Prostate gland (tissue), 2 donors: ENCODE results near the gene ABI1. TPM values are rescaled to one million over a fixed set of nuclear protein-coding genes. Genes with fewer than 3 reads are reported as not detected.

Source experiments
- DNase-seq: peaks from one replicate; pipeline ENCODE4 v3.0.0-alpha.2; 2019; ENCODE audit warnings: low spot score
- H3K27ac ChIP-seq, 2 donors: fragments of 200-600 bp; sonication (generic); 2 replicates each; pipeline ENCODE4 v1.5.1; 2017 to 2019
- H3K27me3 ChIP-seq: fragments of 200-600 bp; sonication (generic); replicated peaks from 2 replicates; pipeline ENCODE4 v1.5.1; 2019; ENCODE audit not compliant: insufficient read depth
- H3K36me3 ChIP-seq, 2 donors: fragments of 200-600 bp; sonication (generic); 1 replicate in 1 of 2; 2 replicates in 1 of 2; pipeline versions ENCODE4 v1.5.1 to v1.8.1; 2017 to 2019
- H3K4me1 ChIP-seq: fragments of 200-600 bp; sonication (generic); replicated peaks from 2 replicates; pipeline ENCODE4 v1.5.1; 2019
- H3K4me3 ChIP-seq, 2 donors: fragments of 200-600 bp; sonication (generic); 2 replicates each; pipeline ENCODE4 v1.5.1; 2017 to 2019
- H3K9me3 ChIP-seq: fragments of 200-600 bp; sonication (generic); 2 replicates; pipeline ENCODE4 v1.5.1; 2017
- POLR2A ChIP-seq: fragments of 450-650 bp; IDR thresholded peaks from one replicate; pipeline ENCODE4 v1.6.1; 2016; ENCODE audit warnings: antibody characterized with exemption, mild to moderate bottlenecking
- POLR2AphosphoS5 ChIP-seq: sonication (generic); formaldehyde crosslinking; IDR thresholded peaks from one replicate; pipeline ENCODE4 v1.6.1; 2017; ENCODE audit warnings: antibody characterized with exemption
- WGBS: methylation state at CpG from one replicate; pipeline ENCODE4 v1.1.5; 2018; 5-methylcytosine and 5-hydroxymethylcytosine counted together
- intact Hi-C: fragments of 100-400 bp; cut with DNase I; formaldehyde crosslinking; loops from one replicate; pipeline ENCODE4 v1.14.2; 2022
- total RNA-seq, 2 donors: library from RNA; depleted of rRNA; stranded (reverse); fragments of >200 nt; gene quantifications; one replicate each; pipeline ENCODE4 v1.1.0, GENCODE V29; 2016
- TF ChIP-seq, protein P1 (sequence below), 4 experiments: fragments of 200-600 bp in 2 of 4; fragments of 450-650 bp in 2 of 4; sonication (generic) in 2 of 4; IDR thresholded peaks; 1 replicate in 3 of 4; 2 replicates in 1 of 4; pipeline ENCODE4 v1.5.1; 2016 to 2019; ENCODE audit warnings: antibody characterized with exemption in 4 of 4, mild to moderate bottlenecking in 2 of 4, moderate library complexity in 2 of 4

ABI1 gene
- total RNA-seq, 2 donors from 2014 or later = 37.8 to 60.6 TPM

DNA sequence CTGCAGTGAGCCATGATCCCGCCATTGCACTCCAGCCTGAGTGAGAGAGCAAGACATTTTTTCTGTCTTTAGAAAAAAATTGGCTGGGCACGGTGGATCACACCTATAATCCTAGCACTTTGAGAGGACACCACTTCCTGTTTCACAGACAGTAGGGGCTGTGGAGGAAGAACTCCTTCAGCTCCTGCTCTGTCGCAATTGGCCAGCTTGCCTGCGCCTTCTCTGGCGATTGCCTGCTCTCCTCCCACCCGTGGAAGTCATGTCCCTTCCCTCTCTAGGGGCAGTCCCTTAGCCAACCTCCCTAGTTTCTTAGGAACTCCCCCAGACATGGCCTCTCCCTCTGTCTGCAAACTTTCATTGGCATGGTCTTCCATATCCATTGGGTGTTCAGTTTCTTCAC lies 154.6 kb downstream of the ABI1 start:
- Histone ChIP-seq H3K27me3 (no peaks in the 10 kb centered on the region), H3K27ac (no peak overlapping the region), H3K4me1 (no peaks in the 10 kb centered on the region), H3K4me3 (no peak overlapping the region), H3K9me3 (no peaks in the 10 kb centered on the region), H3K36me3 (no peaks in the 10 kb centered on the region)
- TF ChIP-seq, protein P1, sequence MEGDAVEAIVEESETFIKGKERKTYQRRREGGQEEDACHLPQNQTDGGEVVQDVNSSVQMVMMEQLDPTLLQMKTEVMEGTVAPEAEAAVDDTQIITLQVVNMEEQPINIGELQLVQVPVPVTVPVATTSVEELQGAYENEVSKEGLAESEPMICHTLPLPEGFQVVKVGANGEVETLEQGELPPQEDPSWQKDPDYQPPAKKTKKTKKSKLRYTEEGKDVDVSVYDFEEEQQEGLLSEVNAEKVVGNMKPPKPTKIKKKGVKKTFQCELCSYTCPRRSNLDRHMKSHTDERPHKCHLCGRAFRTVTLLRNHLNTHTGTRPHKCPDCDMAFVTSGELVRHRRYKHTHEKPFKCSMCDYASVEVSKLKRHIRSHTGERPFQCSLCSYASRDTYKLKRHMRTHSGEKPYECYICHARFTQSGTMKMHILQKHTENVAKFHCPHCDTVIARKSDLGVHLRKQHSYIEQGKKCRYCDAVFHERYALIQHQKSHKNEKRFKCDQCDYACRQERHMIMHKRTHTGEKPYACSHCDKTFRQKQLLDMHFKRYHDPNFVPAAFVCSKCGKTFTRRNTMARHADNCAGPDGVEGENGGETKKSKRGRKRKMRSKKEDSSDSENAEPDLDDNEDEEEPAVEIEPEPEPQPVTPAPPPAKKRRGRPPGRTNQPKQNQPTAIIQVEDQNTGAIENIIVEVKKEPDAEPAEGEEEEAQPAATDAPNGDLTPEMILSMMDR (IDR thresholded peaks at IDR 0.05) = no peak
- no peak for TF ChIP-seq POLR2A
- no peak for TF ChIP-seq POLR2AphosphoS5
- no peak for DNase-seq
- 79% methylated on average over 6 of the region's 6 CpGs for WGBS
- intact Hi-C loops = no loop called here

DNA sequence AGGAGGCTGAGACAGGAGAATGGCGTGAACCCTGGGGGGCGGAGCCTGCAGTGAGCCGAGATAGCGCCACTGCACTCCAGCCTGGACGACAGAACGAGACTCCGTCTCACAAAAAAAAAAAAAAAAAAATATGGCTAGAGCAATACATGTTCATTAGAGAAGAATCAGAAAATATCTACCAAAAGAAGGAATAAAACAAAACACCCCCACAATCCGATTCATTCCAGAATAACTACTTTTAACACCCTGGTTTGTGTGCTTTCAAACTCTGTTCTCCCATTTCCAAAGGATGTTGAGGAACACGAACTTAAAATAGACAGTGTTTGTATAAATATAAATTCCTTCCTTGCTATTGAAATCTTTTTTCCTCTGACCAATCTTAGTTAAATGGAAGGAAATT lies 156.8 kb downstream of the ABI1 start:
- intact Hi-C loops = no loop called here
- Histone ChIP-seq H3K27me3 (no peaks in the 10 kb centered on the region), H3K36me3 (no peaks in the 10 kb centered on the region), H3K27ac (no peak overlapping the region), H3K4me3 (no peak overlapping the region), H3K4me1 (no peaks in the 10 kb centered on the region), H3K9me3 (no peaks in the 10 kb centered on the region)
- TF ChIP-seq POLR2AphosphoS5 (no peak), POLR2A (no peak)
- TF ChIP-seq, protein P1 (IDR thresholded peaks at IDR 0.05) = no peak
- 92% methylated on average over 9 of the region's 9 CpGs for WGBS
- no peak for DNase-seq

DNA sequence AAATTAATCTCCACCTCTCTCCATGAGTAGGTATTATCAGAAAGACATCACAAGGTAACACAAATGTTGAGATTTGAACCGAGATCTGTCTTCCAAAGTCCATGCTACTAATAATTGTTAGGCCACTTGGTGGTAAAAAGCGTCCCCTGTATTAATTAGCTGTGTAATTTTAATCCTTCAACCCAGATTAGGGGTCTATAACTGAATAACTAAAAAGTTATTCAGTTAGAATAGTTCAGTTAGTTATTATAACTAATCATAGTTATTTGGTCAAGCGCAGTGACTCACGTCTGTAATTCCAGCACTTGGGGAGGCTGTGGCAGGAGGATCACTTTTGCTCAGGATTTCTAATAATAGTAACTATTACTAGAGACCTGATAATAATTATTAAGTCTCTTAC lies 157.7 kb downstream of the ABI1 start:
- no peak for DNase-seq
- Histone ChIP-seq H3K36me3 (no peaks in the 10 kb centered on the region), H3K9me3 (no peaks in the 10 kb centered on the region), H3K27ac (no peak overlapping the region), H3K4me1 (peaks cover 4% of the 10 kb centered on the region), H3K4me3 (no peak overlapping the region), H3K27me3 (no peaks in the 10 kb centered on the region)
- TF ChIP-seq, protein P1 (IDR thresholded peaks at IDR 0.05) = no peak
- TF ChIP-seq POLR2AphosphoS5 (no peak), POLR2A (no peak)
- 95% methylated on average over 4 of the region's 4 CpGs for WGBS
- intact Hi-C loops = no loop called here

DNA sequence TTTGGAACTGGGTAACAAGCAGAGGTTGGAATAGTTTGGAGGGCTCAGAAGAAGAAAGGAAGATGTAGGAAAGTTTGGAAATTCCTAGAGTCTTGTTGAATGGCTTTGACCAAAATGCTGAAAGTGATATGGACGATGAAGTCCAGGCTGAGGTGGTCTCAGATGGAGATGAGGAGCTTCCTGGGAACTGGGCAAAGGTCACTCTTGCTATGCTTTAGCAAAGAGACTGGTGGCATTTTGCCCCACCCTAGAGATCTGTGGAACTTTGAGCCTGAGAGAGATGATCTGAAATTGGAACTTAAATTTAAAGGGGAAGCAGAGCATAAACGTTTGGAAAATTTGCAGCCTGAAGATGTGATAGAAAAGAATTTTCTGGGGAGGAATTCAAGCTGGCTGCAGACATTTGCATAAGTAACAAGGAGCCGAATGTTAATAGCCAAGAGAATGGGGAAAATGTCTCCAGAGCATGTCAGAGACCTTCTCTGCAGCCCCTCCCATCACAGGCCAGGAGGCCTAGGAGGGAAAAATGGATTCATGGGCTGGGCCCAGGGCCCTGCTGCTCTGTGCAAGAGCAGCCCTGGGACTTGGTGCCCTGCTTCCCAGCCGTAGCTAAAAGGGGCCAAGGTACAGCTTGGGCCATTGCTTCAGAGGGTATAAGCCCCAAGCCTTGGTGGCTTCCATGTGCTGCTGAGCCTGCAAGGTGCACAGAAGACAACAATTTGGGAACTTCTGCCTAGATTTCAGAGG lies 159.7 kb downstream of the ABI1 start:
- TF ChIP-seq POLR2A = no peak
- TF ChIP-seq POLR2AphosphoS5 = no peak
- TF ChIP-seq, protein P1 (IDR thresholded peaks at IDR 0.05) = no peak
- WGBS = 75% methylated on average over 4 of the region's 4 CpGs
- H3K27ac ChIP-seq = no peak overlapping the region
- no peaks in the 10 kb centered on the region for H3K36me3 ChIP-seq
- DNase-seq = no peak
- no peaks in the 10 kb centered on the region for H3K27me3 ChIP-seq
- intact Hi-C loops = no loop called here
- H3K4me3 ChIP-seq = no peak overlapping the region
- peaks cover 4% of the 10 kb centered on the region for H3K4me1 ChIP-seq
- no peaks in the 10 kb centered on the region for H3K9me3 ChIP-seq

DNA sequence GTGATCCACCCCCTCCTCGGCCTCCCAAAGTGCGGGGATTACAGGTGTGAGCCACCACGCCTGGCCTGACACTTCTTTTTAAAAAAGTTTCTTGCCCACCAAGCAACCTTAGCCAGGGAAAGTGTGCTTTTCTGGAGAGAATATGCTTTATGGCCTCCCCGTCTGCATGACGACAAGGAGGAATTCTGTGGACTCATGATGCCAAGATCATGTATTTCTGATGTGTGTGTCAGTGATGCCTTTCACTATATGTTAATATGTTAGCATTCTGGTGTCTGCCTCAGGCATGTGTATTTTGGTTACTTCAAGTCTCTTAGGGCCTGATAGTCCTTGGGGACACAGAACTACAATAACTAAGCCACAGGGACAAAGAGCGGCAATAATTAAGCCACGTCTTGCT lies 161.1 kb downstream of the ABI1 start:
- no peaks in the 10 kb centered on the region for H3K27me3 ChIP-seq
- peaks cover 4% of the 10 kb centered on the region for H3K4me1 ChIP-seq
- TF ChIP-seq POLR2A (no peak), POLR2AphosphoS5 (no peak)
- TF ChIP-seq, protein P1 (IDR thresholded peaks at IDR 0.05) = no peak
- H3K9me3 ChIP-seq = no peaks in the 10 kb centered on the region
- H3K36me3 ChIP-seq = no peaks in the 10 kb centered on the region
- no peak for DNase-seq
- 94% methylated on average over 7 of the region's 7 CpGs for WGBS
- H3K4me3 ChIP-seq = no peak overlapping the region
- intact Hi-C loops = no loop called here
- no peak overlapping the region for H3K27ac ChIP-seq
